Type B pancreatic cell (in vitro differentiated cells): ENCODE measurements around the gene NOC2L. TPM values are rescaled to one million over a fixed set of nuclear protein-coding genes. Genes with fewer than 3 reads are reported as not detected.
"Not testable (repeated sequence)": the region's sequence is repeated elsewhere in the genome, so short reads cannot be mapped to it uniquely, and the experiment has no call there.

Source experiments
- DNase-seq: peaks from one replicate; pipeline ENCODE4 v3.0.0; 2021; ENCODE audit warnings: mixed read lengths; ENCODE audit not compliant: unreplicated experiment; ENCODE audit errors: extremely low spot score
- H3K27ac Mint-ChIP-seq: 2 replicates; pipeline ENCODE4 v1.8.0; 2021; ENCODE audit warnings: mild to moderate bottlenecking, mixed read lengths
- H3K27me3 Mint-ChIP-seq: 2 replicates; pipeline ENCODE4 v1.8.0; 2021; ENCODE audit warnings: mixed read lengths
- H3K36me3 Mint-ChIP-seq: 2 replicates; pipeline ENCODE4 v1.8.0; 2021; ENCODE audit warnings: mixed read lengths
- H3K4me1 Mint-ChIP-seq: one replicate; pipeline ENCODE4 v1.8.0; 2021; ENCODE audit warnings: mixed read lengths; ENCODE audit not compliant: unreplicated experiment
- H3K4me3 Mint-ChIP-seq: 2 replicates; pipeline ENCODE4 v1.8.0; 2021; ENCODE audit warnings: mild to moderate bottlenecking, mixed read lengths
- H3K9me3 Mint-ChIP-seq: 2 replicates; pipeline ENCODE4 v1.8.0; 2021; ENCODE audit warnings: mixed read lengths
- CTCF ChIP-seq: fragments of 200-600 bp; sonication (generic); conservative IDR thresholded peaks from 2 replicates; pipeline ENCODE4 v1.5.0; 2021; ENCODE audit warnings: antibody characterized with exemption, mild to moderate bottlenecking
- total RNA-seq: library from RNA; stranded (reverse); gene quantifications from 2 replicates; pipeline ENCODE4 v1.2.1, GENCODE V29; 2021; ENCODE audit warnings: low replicate concordance

Gene NOC2L
- total RNA-seq, 1 donor from 2014 or later = 87.2 TPM

GRCh38 chr1:901108-901859, 57.8 kb downstream of the NOC2L start:
- no peak for TF ChIP-seq CTCF
- H3K27ac Mint-ChIP-seq = peak overlapping the region; percentile 39
- DNase-seq = peak; percentile 43
- peaks cover 6% of the 10 kb centered on the region for H3K4me1 Mint-ChIP-seq
- H3K36me3 Mint-ChIP-seq = no peaks in the 10 kb centered on the region
- H3K4me3 Mint-ChIP-seq = no peak overlapping the region
- no peaks in the 10 kb centered on the region for H3K9me3 Mint-ChIP-seq
- H3K27me3 Mint-ChIP-seq = peaks cover 49% of the 10 kb centered on the region

DNA sequence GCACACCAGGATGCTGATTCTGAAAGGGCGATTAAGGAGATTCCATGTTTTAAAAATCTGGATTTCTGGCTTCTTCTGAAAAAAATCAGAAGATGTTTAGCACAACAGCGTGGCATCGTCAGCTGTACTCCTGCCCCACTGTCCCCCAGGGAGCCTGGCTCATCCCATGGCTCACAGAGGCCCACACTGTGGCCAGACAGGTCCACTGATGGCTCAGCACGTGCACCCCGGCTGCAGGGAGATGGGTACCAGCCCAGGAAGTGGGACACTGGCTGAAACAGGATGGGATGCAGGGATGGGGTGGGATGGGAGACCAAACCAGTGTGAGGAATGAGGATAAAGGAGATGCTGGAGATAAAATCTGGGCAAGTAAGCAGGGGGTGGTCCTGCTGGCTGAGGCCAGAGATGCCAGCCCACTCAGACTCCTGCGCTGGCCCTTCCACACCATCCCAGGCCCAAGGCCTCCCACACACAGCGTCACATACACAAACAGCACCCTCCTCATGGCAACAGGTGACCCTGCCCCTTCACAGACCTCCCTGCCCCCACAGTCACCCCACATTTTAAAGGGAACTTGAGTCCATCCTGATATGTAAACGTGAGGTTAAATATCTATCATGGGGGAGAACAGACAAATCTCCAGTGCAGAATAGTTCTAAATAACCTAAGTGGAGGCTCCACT, 59.3 kb downstream of the NOC2L start:
- Mint-ChIP-seq H3K9me3 (no peaks in the 10 kb centered on the region), H3K4me3 (no peak overlapping the region), H3K36me3 (no peaks in the 10 kb centered on the region), H3K4me1 (no peaks in the 10 kb centered on the region), H3K27me3 (peaks cover 53% of the 10 kb centered on the region), H3K27ac (no peak overlapping the region)
- DNase-seq = peak; percentile 55
- no peak for TF ChIP-seq CTCF

GRCh38 chr1:897951-898350, 61.1 kb downstream of the NOC2L start:
- not testable (repeated sequence) for H3K4me1 Mint-ChIP-seq, H3K36me3 Mint-ChIP-seq, H3K27ac Mint-ChIP-seq, H3K4me3 Mint-ChIP-seq, H3K9me3 Mint-ChIP-seq
- peak; percentile 56 for DNase-seq
- peaks cover 66% of the 10 kb centered on the region for H3K27me3 Mint-ChIP-seq

GRCh38 chr1:897226-897625, 61.8 kb downstream of the NOC2L start:
- no peaks in the 10 kb centered on the region for H3K9me3 Mint-ChIP-seq
- no peak for TF ChIP-seq CTCF
- H3K27me3 Mint-ChIP-seq = peaks cover 68% of the 10 kb centered on the region
- H3K4me3 Mint-ChIP-seq = no peak overlapping the region
- no peak overlapping the region for H3K27ac Mint-ChIP-seq
- H3K36me3 Mint-ChIP-seq = no peaks in the 10 kb centered on the region
- no peaks in the 10 kb centered on the region for H3K4me1 Mint-ChIP-seq
- DNase-seq = peak; percentile 59

Other genes starting within 250 kb of the NOC2L start
- 13.1 and 50.5 TPM in 2 replicates for gene SAMD11, start 35.3 kb downstream of the NOC2L start, total RNA-seq
- 31.5 and 42.2 TPM in 2 replicates for gene KLHL17, start 1.3 kb upstream of the NOC2L start, total RNA-seq
- gene PLEKHN1, start 7.2 kb upstream of the NOC2L start, total RNA-seq = 6.4 and 16.7 TPM in 2 replicates
- gene PERM1, start 22.8 kb upstream of the NOC2L start, total RNA-seq = 0.34 and 0.62 TPM in 2 replicates
- gene HES4, start 40.8 kb upstream of the NOC2L start, total RNA-seq = 37.6 and 54.1 TPM in 2 replicates
- 20.8 and 34.6 TPM in 2 replicates for gene ISG15, start 54.2 kb upstream of the NOC2L start, total RNA-seq
- 166 and 285 TPM in 2 replicates for gene AGRN, start 60.9 kb upstream of the NOC2L start, total RNA-seq
- gene RNF223, start 115.0 kb upstream of the NOC2L start, total RNA-seq = 1.2 and 2.5 TPM in 2 replicates
- 20.0 and 21.2 TPM in 2 replicates for gene C1orf159, start 156.8 kb upstream of the NOC2L start, total RNA-seq
- gene TTLL10, start 214.6 kb upstream of the NOC2L start, total RNA-seq = 0.88 and 1.4 TPM in 2 replicates
- gene TNFRSF18, start 247.3 kb upstream of the NOC2L start, total RNA-seq = 0.38 TPM in 1 of 2 replicates, not detected in the other